Adrenal gland (tissue), 12 donors: Measurements from ENCODE around the gene NBPF9. TPM values are rescaled to one million over a fixed set of nuclear protein-coding genes. Genes with fewer than 3 reads are reported as not detected.
"Not testable (repeated sequence)": the region's sequence is repeated elsewhere in the genome, so short reads cannot be mapped to it uniquely, and the experiment has no call there.

ENCODE experiments used
- DNase-seq, 7 donors: peaks; one replicate each; pipeline ENCODE4 v3.0.0-alpha.2; 2019 to 2020
- H3K27ac ChIP-seq, 5 donors: fragments of 200-600 bp; sonication (generic) in 4 of 5; 1 replicate in 3 of 5; 2 replicates in 2 of 5; pipeline versions ENCODE4 v1.5.1 to v1.8.0; 2016 to 2020; ENCODE audit warnings: mild to moderate bottlenecking in 1 of 5
- H3K27me3 ChIP-seq: fragments of 200-600 bp; 2 replicates; pipeline ENCODE4 v1.8.0; 2021
- H3K36me3 ChIP-seq, 2 donors: fragments of 200-600 bp; replicated peaks in 1 of 2; 1 replicate in 1 of 2; 2 replicates in 1 of 2; pipeline versions ENCODE4 v1.5.1 to v1.8.0; 2018 to 2022
- H3K4me1 ChIP-seq, 2 donors: fragments of 200-600 bp; replicated peaks in 1 of 2; 1 replicate in 1 of 2; 2 replicates in 1 of 2; pipeline versions ENCODE4 v1.5.1 to v1.8.0; 2018 to 2021
- H3K4me3 ChIP-seq, 4 donors: fragments of 200-600 bp; sonication (generic) in 3 of 4; one replicate each; pipeline ENCODE4 v1.5.1; 2016 to 2018
- H3K9me3 ChIP-seq, 3 donors: fragments of 200-600 bp; sonication (generic) in 1 of 3; replicated peaks in 1 of 3; 1 replicate in 2 of 3; 2 replicates in 1 of 3; pipeline versions ENCODE4 v1.5.1 to v1.8.0; 2016 to 2021
- WGBS, 4 donors: extraction: QIAGEN DNeasy Blood & Tissue Kit in 2 of 4; methylation state at CpG; one replicate each; pipeline versions ENCODE4 v1.1.5 to v1.1.7; 2013 to 2017; 5-methylcytosine and 5-hydroxymethylcytosine counted together
- intact Hi-C, 2 donors: fragments of 100-400 bp; cut with DNase I; formaldehyde crosslinking; loops; one replicate each; pipeline versions ENCODE4 v1.14.1 to v1.15.0; 2022 to 2023
- polyA plus RNA-seq, 3 donors: library from polyadenylated mRNA; stranded (reverse); fragments of 200-250 nt in 2 of 3; fragments of 350-450 nt in 1 of 3; fragmentation: Illumina TruSeq in 1 of 3; extraction: RNeasy Lipid Tissue Mini Kit (QIAGEN cat#74804) in 1 of 3; gene quantifications; one replicate each; pipeline ENCODE4 v1.2.3, GENCODE V29; 2013 to 2014
- total RNA-seq, 9 donors: library from RNA; depleted of rRNA in 4 of 9; stranded (reverse); fragments of >200 nt in 4 of 9; fragments of 120-200 nt in 1 of 9; fragmentation: NEBNext Ultra II Directional in 1 of 9; extraction: Animal tissue kit (Norgen Biotek cat#: 25700) in 1 of 9; gene quantifications; one replicate each; pipeline versions ENCODE4 v1.1.0 to v1.2.4, GENCODE V29; 2013 to 2023
- donor health status: healthy with polysubstance abuse.
- donor health status: Bipolar disorder and iron deficiency.
- donor health status: DM: yes; HTN: yes; CAD: no.
- donor health status: DM: no; HTN: no; CAD: no.
- donor health status: DM: no; HTN: no; CAD: no.
- donor health status: DM: yes; HTN: yes; CAD: no.

Gene NBPF9
- total and polyA plus RNA-seq, 12 donors, result 6.6 to 17.4 (median 11.5) TPM

GRCh38 chr1:149024327-149024726 lies 79.0 kb downstream of the NBPF9 start:
- H3K36me3 ChIP-seq, H3K4me1 ChIP-seq, intact Hi-C loops, H3K27me3 ChIP-seq, H3K27ac ChIP-seq, DNase-seq, H3K9me3 ChIP-seq, H3K4me3 ChIP-seq: not testable (repeated sequence)
- no CpG with 5 or more reads among the region's 3 CpGs for WGBS, 4 donors

DNA sequence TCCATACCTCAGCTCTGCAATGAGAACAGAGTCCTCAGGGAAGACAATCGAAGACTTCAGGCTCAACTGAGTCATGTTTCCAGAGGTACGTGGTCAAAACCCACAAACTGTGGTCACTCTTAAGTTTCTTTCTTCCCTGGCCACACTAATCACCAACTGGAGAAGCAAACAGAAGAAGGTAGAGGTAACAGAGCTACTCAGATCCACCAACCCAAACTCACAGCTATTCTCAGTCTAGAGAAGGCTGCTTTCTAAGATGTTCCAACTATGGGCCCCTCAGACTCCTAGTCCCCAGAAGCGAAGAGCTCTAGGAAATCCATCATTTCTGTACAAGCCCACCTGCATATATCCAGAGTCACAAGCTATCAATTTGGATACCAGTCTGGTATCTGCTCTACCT lies 84.8 kb downstream of the NBPF9 start:
- intact Hi-C loops, H3K27me3 ChIP-seq, H3K36me3 ChIP-seq, H3K9me3 ChIP-seq, H3K4me3 ChIP-seq, DNase-seq, H3K4me1 ChIP-seq, H3K27ac ChIP-seq: not testable (repeated sequence)
- WGBS, 4 donors, result 58 to 81% (median 76%) methylated on average over 2 of the region's 3 CpGs

DNA sequence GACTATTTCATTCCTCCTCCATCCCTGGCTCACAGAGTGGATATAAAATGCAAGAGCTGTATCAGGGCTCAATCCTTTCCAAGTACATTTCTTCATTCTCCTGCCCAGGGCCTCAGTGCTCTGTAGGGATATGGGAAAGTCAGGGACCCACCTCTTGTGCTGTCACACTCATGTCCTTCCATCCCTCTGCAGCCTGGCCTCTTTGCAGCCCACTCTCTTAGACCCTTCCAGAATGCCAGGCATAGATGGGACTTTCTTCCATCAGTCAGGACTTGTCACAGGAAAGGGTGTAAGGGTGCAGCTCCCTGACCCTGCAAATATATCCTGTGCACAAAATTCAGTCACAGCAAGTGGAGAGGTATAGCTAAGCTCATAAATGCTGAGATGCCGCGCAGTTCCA lies 86.7 kb downstream of the NBPF9 start:
- WGBS, 4 donors, result 100% methylated on average over 2 of the region's 2 CpGs; no CpG with 5 or more reads in 1 of the 4 donors
- DNase-seq, H3K4me1 ChIP-seq, intact Hi-C loops, H3K36me3 ChIP-seq, H3K4me3 ChIP-seq, H3K27me3 ChIP-seq, H3K27ac ChIP-seq, H3K9me3 ChIP-seq: not testable (repeated sequence)

GRCh38 chr1:149015522-149015921 lies 87.8 kb downstream of the NBPF9 start:
- H3K9me3 ChIP-seq, result not testable (repeated sequence)

GRCh38 chr1:149013513-149013912 lies 89.8 kb downstream of the NBPF9 start:
- H3K9me3 ChIP-seq, H3K36me3 ChIP-seq, DNase-seq, intact Hi-C loops, H3K27ac ChIP-seq, H3K4me1 ChIP-seq, H3K4me3 ChIP-seq, H3K27me3 ChIP-seq: not testable (repeated sequence)
- 67 to 87% (median 82%) methylated on average over 1 to 4 of the region's 4 CpGs; no CpG with 5 or more reads in 1 of the 4 donors for WGBS, 4 donors

More at GRCh38 chr1:149015522-149015921, 87.8 kb downstream of the NBPF9 start:
- DNase-seq, H3K4me3 ChIP-seq, intact Hi-C loops, H3K36me3 ChIP-seq, H3K4me1 ChIP-seq, H3K27ac ChIP-seq, H3K27me3 ChIP-seq: not testable (repeated sequence)
- WGBS, 4 donors, result 81 to 88% (median 83%) methylated on average over 3 of the region's 3 CpGs; no CpG with 5 or more reads in 1 of the 4 donors

- WGBS, 4 donors, result 81 to 100% methylated on average over 1 of the region's 5 CpGs; no CpG with 5 or more reads in 2 of the 4 donors
- intact Hi-C loops, H3K27ac ChIP-seq, DNase-seq, H3K4me1 ChIP-seq, H3K9me3 ChIP-seq, H3K4me3 ChIP-seq, H3K27me3 ChIP-seq, H3K36me3 ChIP-seq: not testable (repeated sequence)
These were observed 90.8 kb downstream of the NBPF9 start for GRCh38 chr1:149012599-149012998.

DNA sequence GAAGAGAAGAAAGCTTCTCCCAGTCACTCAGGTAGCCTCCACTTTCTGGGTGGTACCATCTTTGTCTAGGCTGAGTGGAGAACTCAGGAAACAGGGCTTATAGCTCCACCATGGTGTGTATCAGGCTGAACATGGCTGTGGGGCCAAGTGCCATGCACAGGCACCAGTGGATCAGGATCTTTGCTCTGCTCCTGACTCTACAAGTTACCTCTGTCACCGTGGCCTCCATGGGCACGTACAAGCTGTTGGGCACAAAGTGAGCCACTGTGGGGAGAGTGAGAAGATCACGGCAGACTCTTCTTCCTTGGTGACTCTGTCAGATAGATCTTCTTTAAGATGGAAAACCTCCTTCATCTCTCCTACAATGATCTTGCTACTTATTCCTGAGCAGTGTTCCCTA lies 93.6 kb downstream of the NBPF9 start:
- H3K27me3 ChIP-seq, DNase-seq, H3K9me3 ChIP-seq, H3K4me3 ChIP-seq, H3K36me3 ChIP-seq, H3K4me1 ChIP-seq, H3K27ac ChIP-seq, intact Hi-C loops: not testable (repeated sequence)
- WGBS, 4 donors, result 91 to 96% (median 94%) methylated on average over 3 of the region's 3 CpGs

- H3K27me3 ChIP-seq, H3K36me3 ChIP-seq, intact Hi-C loops, H3K4me3 ChIP-seq, H3K27ac ChIP-seq, H3K9me3 ChIP-seq, H3K4me1 ChIP-seq, DNase-seq: not testable (repeated sequence)
- WGBS, 4 donors, result 87 to 100% (median 94%) methylated on average over 2 of the region's 2 CpGs; no CpG with 5 or more reads in 1 of the 4 donors
These were observed 94.6 kb downstream of the NBPF9 start for GRCh38 chr1:149008769-149009168.

DNA sequence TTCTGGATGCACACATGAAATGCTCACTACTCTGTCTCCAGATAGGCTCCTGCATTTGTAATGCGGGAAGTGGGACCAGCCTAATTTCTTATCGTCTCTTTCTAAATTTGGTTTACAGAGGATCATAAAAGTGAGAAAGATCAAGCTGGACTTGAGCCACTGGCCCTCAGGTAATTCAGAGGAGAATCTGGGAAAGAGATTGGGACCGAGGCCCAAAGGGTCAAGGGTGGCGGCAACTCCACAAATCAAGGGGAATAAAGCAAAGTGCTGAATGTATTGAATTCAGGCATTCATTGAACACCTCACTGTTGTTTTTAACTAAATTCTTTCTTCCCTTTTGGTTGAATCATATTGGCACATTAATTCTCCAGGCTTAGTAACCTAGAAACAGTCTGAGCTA lies 95.0 kb downstream of the NBPF9 start:
- H3K4me3 ChIP-seq, H3K9me3 ChIP-seq, H3K4me1 ChIP-seq, DNase-seq, H3K36me3 ChIP-seq, H3K27ac ChIP-seq, H3K27me3 ChIP-seq, intact Hi-C loops: not testable (repeated sequence)
- WGBS, 4 donors, result no CpG with 5 or more reads among the region's 4 CpGs
